NOMO-1 treated with dmso at 0.1 percent for 144 hours (cell line): Measurements from ENCODE around the gene GARIN5B.
"Not testable (repeated sequence)": the region's sequence is repeated elsewhere in the genome, so short reads cannot be mapped to it uniquely, and the experiment has no call there.

Experiments used
- DNase-seq: peaks from one replicate; lab custom pipeline; 2025; ENCODE audit not compliant: unreplicated experiment; lab: John Stamatoyannopoulos, UW

Gene GARIN5B

GRCh38 chr19:55352040-55352439, 11.0 kb downstream of the GARIN5B start:
- DNase-seq, result no peak

DNA sequence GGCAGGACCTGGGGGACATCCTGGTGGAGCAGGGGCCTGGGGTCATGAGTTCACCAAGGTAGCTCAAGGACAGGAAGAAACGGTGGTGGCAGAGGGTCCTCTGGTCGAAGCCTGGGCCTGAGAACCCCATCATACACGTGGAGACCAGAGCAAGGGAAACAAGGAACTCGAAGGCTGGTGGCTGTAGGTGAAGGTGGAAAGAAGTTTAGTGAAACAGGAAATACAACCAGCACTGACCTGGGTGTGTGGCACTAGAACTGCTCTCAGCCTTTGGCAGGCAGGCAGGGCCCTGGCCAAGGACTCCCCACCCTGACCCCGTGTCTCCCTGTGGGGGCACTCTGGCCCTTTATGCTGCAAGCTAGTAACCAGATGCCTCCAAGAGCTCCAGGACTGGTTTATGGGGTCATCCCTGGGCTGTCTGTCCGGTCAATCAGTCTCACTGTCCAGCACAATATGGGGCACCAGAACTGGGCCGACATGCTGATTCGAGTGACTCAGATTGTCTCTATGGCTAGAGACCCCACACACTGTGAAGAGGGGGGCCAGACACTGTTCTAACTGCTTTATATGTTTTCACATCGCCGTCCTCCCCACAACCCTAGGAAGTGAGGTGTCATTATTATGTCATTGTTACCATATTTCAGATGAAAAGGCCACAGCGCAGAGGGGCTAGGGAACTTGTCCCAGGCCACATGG, 12.3 kb downstream of the GARIN5B start:
- DNase-seq, result no peak

- DNase-seq, result no peak
These were observed 14.6 kb downstream of the GARIN5B start for GRCh38 chr19:55348317-55349034.

DNA sequence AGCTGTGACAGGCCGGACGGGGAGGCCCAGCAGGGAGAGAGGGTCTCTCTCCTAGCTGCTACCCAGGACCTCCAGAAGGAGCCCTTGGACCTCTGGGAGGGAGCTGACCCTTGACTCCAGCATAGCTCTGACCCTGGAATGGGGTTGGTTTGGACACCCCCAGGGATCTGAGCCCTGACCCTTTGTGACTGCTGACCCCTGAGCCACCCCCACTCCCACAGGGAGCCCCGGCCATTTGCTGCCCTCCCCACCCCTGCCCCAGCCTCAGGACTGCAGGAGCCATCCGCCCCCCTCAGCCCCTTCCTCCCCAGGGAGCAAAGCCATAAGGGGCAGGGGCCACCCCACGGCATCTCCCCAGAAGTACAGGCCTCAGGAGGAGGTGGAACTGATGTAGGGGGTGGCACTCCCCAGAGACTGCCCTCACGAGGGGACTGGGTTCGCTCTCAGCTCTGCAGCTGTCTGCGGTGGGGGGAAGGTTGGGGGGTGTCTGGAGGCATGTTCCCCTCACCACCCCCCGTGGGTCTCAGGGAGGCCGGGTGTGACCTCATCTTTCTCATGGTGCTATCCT, 15.5 kb downstream of the GARIN5B start:
- DNase-seq, result no peak

DNA sequence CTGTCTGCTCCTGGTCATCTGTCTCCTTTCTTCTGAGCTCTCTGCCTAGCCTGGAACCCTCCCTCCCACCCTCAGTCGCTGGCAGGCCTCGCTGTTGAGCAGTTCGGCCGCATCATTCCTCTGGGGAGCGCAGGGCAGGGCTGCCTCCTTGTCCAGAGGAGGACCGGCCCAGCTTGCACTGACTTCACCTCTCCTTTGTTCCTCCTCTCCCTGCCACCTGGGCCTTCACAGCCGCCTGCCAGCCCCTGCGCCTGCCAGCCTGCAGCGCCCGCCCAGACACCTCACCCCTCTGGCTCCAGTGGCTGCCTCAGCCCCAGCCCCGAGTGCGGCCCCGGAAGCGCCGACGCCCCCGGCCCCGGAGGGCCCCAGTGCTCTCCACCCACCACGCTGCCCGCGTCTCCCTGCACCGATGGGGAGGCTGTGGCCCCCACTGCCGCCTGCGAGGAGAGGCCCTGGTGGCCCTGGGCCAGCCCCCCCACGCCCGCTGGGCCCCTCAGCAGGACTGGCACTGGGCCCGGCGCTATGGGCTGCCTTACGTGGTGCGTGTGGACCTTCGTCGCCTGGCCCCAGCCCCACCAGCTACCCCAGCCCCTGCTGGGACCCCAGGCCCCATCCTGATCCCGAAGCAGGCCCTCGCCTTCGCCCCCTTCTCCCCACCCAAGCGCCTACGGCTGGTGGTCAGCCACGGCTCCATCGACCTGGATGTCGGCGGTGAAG, 16.2 kb downstream of the GARIN5B start:
- no peak for DNase-seq

DNA sequence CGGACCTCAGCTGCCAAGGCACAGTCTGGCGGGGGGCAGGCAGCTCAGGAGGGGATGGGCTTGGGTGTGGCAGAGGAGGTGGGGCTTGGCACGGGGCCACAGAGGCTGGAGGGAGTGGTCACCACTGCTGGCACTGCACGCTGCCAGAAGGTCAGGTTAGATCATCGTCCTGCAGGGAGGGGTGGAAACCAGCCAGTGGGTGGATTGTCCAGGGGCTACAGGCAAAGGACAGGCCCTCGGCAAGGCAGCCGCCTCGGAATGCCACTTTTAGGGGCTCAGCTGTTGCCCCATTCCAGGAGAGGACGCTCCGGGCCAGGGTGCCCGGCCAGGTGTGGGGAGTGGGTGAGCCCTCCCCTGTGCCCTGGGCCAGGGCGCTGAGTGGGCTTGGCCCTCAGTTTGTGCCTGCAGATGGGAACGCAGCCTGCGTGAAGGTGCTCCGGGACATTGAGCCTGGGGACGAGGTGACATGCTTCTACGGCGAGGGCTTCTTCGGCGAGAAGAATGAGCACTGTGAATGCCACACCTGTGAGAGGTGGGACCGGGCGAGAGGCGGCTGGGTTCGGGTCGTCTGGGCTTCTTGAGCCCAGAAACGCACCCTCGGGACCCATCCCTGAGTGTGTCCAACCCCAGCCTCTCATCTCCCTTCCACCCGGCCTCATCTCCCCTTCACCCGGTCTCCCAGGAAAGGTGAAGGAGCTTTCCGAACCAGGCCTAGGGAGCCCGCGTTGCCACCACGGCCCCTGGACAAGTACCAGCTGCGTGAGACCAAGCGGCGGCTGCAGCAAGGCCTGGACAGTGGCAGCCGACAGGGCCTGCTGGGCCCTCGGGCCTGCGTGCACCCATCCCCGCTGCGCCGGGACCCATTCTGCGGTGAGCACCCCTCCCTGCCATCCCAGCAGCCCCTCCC, 17.0 kb downstream of the GARIN5B start:
- no peak for DNase-seq

- no peak for DNase-seq
These were observed 17.8 kb downstream of the GARIN5B start for GRCh38 chr19:55345101-55345817.

DNA sequence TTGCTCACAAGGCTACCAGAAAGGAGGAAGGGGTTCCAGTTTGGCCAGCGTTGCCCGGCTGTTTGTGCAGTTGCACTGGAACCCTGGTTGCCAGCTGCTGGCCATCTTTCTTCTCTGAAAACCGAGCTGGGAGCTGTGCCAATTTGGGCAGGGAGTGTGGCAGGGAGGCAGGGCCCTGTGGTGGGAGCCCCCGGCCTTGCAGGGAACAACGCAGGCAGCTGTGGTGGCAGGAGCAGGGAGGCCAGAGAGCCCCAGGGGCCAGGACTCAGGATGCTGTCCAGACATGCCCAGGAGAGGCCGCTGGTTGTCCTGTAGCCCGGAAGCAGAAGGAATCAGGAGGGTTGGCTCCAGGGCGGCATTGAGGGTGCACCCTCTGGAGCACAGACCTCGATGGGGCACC, 18.6 kb downstream of the GARIN5B start:
- no peak for DNase-seq

GRCh38 chr19:55341595-55342531, 21.2 kb downstream of the GARIN5B start:
- DNase-seq, result no peak

DNA sequence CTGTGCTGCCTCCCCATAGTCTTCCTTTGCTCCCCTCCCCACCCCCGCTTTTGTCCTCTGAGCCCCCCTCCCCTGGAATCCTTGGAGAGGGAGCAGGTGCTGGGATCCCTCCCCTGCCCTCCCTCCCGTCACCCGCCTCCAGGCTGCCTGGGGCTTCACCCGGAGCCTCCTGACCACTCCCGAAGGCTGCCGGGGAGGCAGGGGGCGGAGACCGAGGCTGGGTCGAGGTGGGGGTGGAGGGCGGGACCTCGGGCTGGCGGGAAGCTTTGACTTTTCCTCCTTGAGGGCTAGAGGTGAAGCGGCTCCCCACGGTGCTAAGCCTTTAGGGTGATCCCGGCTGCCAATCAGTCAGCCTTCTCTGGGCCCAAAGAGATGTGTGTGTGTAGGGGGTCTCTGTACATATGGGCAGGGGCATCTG, 21.9 kb downstream of the GARIN5B start:
- peak; percentile 29 for DNase-seq

GRCh38 chr19:55340784-55341147, 22.3 kb downstream of the GARIN5B start:
- peak; percentile 2 for DNase-seq

- no peak for DNase-seq
These were observed 22.9 kb downstream of the GARIN5B start for GRCh38 chr19:55339889-55340783.

DNA sequence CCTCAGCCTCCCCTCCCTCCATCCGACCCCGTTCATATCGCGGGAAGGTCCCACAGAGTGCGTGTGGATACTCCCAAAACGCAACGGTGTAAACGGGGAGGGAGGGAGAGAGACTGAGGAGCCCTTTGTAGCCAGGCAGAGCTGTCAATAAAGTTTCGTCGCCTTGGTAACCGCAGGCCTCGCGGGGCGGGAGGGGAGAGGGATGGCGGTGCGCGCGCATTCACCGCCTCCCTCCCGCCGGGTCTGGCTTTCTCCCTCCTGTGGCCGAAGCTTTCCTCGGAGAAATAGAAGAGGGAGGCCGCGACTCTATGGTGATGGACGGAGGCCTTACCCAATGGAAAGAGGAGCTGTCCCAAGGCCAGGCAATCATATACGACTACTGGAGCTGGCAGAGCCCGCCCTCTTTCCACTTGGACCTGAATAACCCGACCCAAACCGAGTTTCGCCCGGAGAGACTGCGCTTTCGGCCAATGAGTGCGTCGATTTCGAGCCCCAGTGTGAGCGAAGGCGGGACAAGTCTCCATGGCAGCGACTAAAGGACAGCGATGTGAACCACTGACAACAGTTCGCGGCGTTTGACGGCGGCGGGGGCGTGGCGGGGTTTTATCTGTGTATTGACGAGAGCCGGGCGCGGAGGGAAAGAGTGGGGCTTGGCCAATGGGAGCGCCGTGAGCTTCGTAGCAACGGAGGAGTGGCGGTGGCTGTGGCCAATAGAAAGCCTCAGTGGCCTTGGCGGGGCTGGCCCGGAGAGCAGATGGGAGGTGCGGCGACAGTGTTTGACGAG, 23.8 kb downstream of the GARIN5B start, which contains the start of gene KMT5C:
Gene KMT5C, plus strand, starts transcription at position 772 of the 784 bp plus-strand sequence. CDS start 2,061 bp downstream, outside the sequence.
- peak; percentile 100 for DNase-seq

- DNase-seq, result no peak
These were observed 27.0 kb downstream of the GARIN5B start for GRCh38 chr19:55336101-55336500.

DNA sequence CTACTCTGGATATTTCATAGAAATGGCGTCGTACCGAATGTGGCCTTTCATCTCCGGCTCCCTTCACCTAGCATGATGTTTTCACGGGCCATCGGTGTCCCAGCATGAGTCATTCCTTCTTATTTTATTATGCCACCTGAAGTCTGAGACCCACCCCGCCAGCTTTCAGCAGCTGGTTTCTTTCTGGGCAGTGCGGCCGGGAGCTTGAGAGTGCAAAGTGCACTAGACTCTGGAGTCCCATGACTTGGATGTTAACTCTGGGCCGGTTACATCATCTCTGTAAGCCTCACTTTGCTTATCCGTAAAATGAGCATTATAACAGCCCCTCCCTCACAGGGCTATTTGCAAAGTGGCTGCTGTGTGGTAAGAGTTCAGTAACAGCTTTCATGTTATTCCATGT, 29.2 kb downstream of the GARIN5B start:
- no peak for DNase-seq

GRCh38 chr19:55329791-55330190, 33.3 kb downstream of the GARIN5B start:
- DNase-seq, result not testable (repeated sequence)

- not testable (repeated sequence) for DNase-seq
These were observed 34.2 kb downstream of the GARIN5B start for GRCh38 chr19:55328774-55329318.
